Endothelial cell of umbilical vein (primary cell): ENCODE data around the gene SP140. TPM values are rescaled to one million over a fixed set of nuclear protein-coding genes. Genes with fewer than 3 reads are reported as not detected.

Source experiments
- BruUV-seq: library from RNA; stranded (reverse); fragments of 400-500 nt; replicated peaks from 2 replicates; lab custom pipeline; 2021; lab: Mats Ljungman, UMichigan
- CTCF ChIA-PET: fragments of 300-600, 350-600 bp; sonication (Branson Sonifier 250); formaldehyde crosslinking; loops from one replicate; lab custom pipeline; 2021; ENCODE audit warnings: antibody characterized with exemption, inconsistent platforms; lab: Charles Lee
- POLR2A ChIA-PET: fragments of 300-600, 350-600 bp; sonication (Branson Sonifier 250); formaldehyde crosslinking; loops from one replicate; lab custom pipeline; 2021; ENCODE audit warnings: antibody characterized with exemption, inconsistent platforms; lab: Charles Lee
- DNase-seq: peaks from one replicate; pipeline ENCODE4 v3.0.0-alpha.2; 2011; ENCODE audit warnings: low read depth, low spot score
- FAIRE-seq: peaks from 2 replicates; lab custom pipeline; 2011; peaks lifted over from hg19 to GRCh38; lab: Jason Lieb, UNC
- H2AFZ ChIP-seq: 2 replicates; pipeline ENCODE4 v1.6.0; 2012; ENCODE audit warnings: low read depth, low read length, control low read depth, inconsistent platforms
- H3K27ac ChIP-seq: 2 replicates; pipeline ENCODE4 v1.5.1; 2011; ENCODE audit warnings: low read depth, mild to moderate bottlenecking, control low read depth, low read length, moderate library complexity; ENCODE audit not compliant: insufficient read depth
- H3K27me3 ChIP-seq, 2 experiments: 2 replicates each; pipeline versions ENCODE4 v1.6.0 to v1.6.1; 2011; ENCODE audit warnings: low read length in 2 of 2, mixed read lengths in 1 of 2; ENCODE audit not compliant: control insufficient read depth in 2 of 2, insufficient read depth in 2 of 2
- H3K36me3 ChIP-seq, 2 experiments: 2 replicates in 1 of 2; 3 replicates in 1 of 2; pipeline ENCODE4 v1.5.1; 2011; ENCODE audit warnings: low read length in 2 of 2, mild to moderate bottlenecking in 1 of 2, moderate library complexity in 1 of 2; ENCODE audit not compliant: control insufficient read depth in 2 of 2, insufficient read depth in 2 of 2; ENCODE audit errors: extremely low read depth in 1 of 2
- H3K4me1 ChIP-seq: 3 replicates; pipeline ENCODE4 v1.5.1; 2011; ENCODE audit warnings: mild to moderate bottlenecking, low read length; ENCODE audit not compliant: control insufficient read depth, insufficient read depth; ENCODE audit errors: extremely low read depth
- H3K4me2 ChIP-seq: 2 replicates; pipeline ENCODE4 v1.6.1; 2011; ENCODE audit warnings: low read length, control low read depth, mixed read lengths; ENCODE audit not compliant: insufficient read depth
- H3K4me3 ChIP-seq, 3 experiments: fragments of 200-600 bp in 1 of 3; sonication (generic), shearing (Covaris generic) in 1 of 3; replicated peaks in 1 of 3; 2 replicates each; pipeline ENCODE4 v1.5.1; 2011 to 2016; ENCODE audit warnings: control low read depth in 3 of 3, low read length in 3 of 3, mild to moderate bottlenecking in 2 of 3, inconsistent platforms in 1 of 3, low read depth in 1 of 3, moderate library complexity in 1 of 3; ENCODE audit not compliant: insufficient read depth in 1 of 3
- H3K79me2 ChIP-seq: 2 replicates; pipeline ENCODE4 v1.6.0; 2012; ENCODE audit warnings: low read length, inconsistent platforms; ENCODE audit not compliant: control insufficient read depth, insufficient read depth
- H3K9ac ChIP-seq: replicated peaks from 2 replicates; pipeline ENCODE3; 2011; ENCODE audit warnings: low read length, control low read depth; ENCODE audit not compliant: insufficient read depth; ENCODE audit errors: extremely low read depth
- H3K9me1 ChIP-seq: replicated peaks from 3 replicates; pipeline ENCODE4 v1.6.0; 2011; ENCODE audit warnings: mild to moderate bottlenecking, low read length; ENCODE audit not compliant: control insufficient read depth, insufficient read depth; ENCODE audit errors: extremely low read depth
- H3K9me3 ChIP-seq: replicated peaks from 2 replicates; pipeline ENCODE4 v1.5.1; 2012; ENCODE audit warnings: low read length, inconsistent platforms; ENCODE audit not compliant: control insufficient read depth, insufficient read depth
- H4K20me1 ChIP-seq: replicated peaks from 2 replicates; pipeline ENCODE3; 2011; ENCODE audit warnings: mild to moderate bottlenecking, low read length; ENCODE audit not compliant: control insufficient read depth, insufficient read depth; ENCODE audit errors: extremely low read depth
- CTCF ChIP-seq, 2 donors: IDR thresholded peaks; 1 replicate in 1 of 2; 2 replicates in 1 of 2; pipeline ENCODE4 v1.5.1; 2011; ENCODE audit warnings: low read length in 2 of 2, mild to moderate bottlenecking in 2 of 2, moderate library complexity in 2 of 2, control low read depth in 1 of 2, inconsistent platforms in 1 of 2, low read depth in 1 of 2; ENCODE audit not compliant: insufficient read depth in 1 of 2; ENCODE audit errors: extremely low read depth in 1 of 2
- EZH2 ChIP-seq: IDR thresholded peaks from 2 replicates; pipeline ENCODE4 v1.6.1; 2012; ENCODE audit warnings: borderline replicate concordance, low read depth, mild to moderate bottlenecking, moderate library complexity, low read length, inconsistent platforms; ENCODE audit not compliant: severe bottlenecking
- FOS ChIP-seq: IDR thresholded peaks from 2 replicates; pipeline ENCODE4 v1.6.1; 2011; ENCODE audit warnings: mild to moderate bottlenecking, low read length, moderate library complexity, borderline replicate concordance; ENCODE audit not compliant: insufficient read depth
- GATA2 ChIP-seq: IDR thresholded peaks from 2 replicates; pipeline ENCODE4 v1.7.0; 2011; ENCODE audit warnings: low read depth, mild to moderate bottlenecking, moderate library complexity, mixed read lengths, low read length; ENCODE audit not compliant: insufficient read length, insufficient read depth
- JUN ChIP-seq: IDR thresholded peaks from 2 replicates; pipeline ENCODE4 v1.6.1; 2011; ENCODE audit warnings: borderline replicate concordance, low read depth; ENCODE audit not compliant: insufficient read length, insufficient read depth
- MAX ChIP-seq: IDR thresholded peaks from 2 replicates; pipeline ENCODE4 v1.6.1; 2011; ENCODE audit not compliant: insufficient read depth, insufficient read length
- MYC ChIP-seq: IDR thresholded peaks from one replicate; pipeline ENCODE4 v1.6.1; 2011; ENCODE audit warnings: mild to moderate bottlenecking, low read depth, low read length
- POLR2A ChIP-seq: IDR thresholded peaks from 2 replicates; pipeline ENCODE4 v1.6.1; 2012; ENCODE audit warnings: low read depth, mild to moderate bottlenecking, control low read depth, low read length
- POLR2AphosphoS5 ChIP-seq: IDR thresholded peaks from 2 replicates; pipeline ENCODE4 v1.6.1; 2012; ENCODE audit warnings: low read depth, mild to moderate bottlenecking, control low read depth, low read length, moderate library complexity; ENCODE audit not compliant: insufficient read depth
- dilution Hi-C: fragments of 300-500 bp; cut with MboI; formaldehyde crosslinking; loops from one replicate; pipeline ENCODE4 v1.15.0; 2019; ENCODE audit warnings: low sequenced_read_pairs; ENCODE audit not compliant: extremely low pct_ligation_motif_present
- intact Hi-C: fragments of 100-400 bp; cut with micrococcal nuclease; formaldehyde crosslinking; loops from one replicate; pipeline ENCODE4 v1.10.0; 2022
- polyA plus RNA-seq, 4 experiments: library from polyadenylated mRNA; depleted of rRNA in 3 of 4; stranded (reverse) in 3 of 4; unstranded in 1 of 4; fragments of >200 nt; gene quantifications; 2 replicates each; pipeline versions ENCODE4 v1.2.1 to v1.2.3, GENCODE V29; 2011 to 2012; ENCODE audit warnings: missing spikeins in 1 of 4
- total RNA-seq: library from RNA; stranded (reverse); gene quantifications from 2 replicates; pipeline ENCODE4 v1.2.3, GENCODE V29; 2021

SP140 gene
- total and polyA plus RNA-seq, 2 donors (not counting 3 experiments of a cell fraction or from before 2014, with no cell fraction given), result not detected

DNA sequence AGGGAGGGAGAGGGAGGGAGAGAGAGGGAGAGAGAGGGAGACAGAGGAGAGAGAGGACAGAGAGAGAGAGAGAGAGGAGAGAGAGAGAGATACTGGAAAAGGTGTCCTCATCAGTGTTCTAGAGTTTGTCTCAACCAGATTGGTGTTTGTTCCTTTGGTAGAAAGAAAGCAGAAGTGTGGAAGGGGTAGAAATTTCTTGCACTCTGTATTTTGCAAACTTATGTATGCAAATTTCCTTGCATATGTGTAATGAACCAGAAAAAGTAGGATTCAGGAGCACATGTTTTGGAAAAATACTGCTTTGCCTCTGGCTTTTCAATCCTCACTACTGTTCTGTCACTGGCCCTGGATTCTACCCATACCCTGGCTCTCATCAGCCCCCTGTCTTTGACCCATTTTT lies 1.1 kb upstream of the SP140 start:
- POLR2A ChIA-PET, result no interaction called here
- no peak for TF ChIP-seq POLR2AphosphoS5
- no peak for TF ChIP-seq GATA2
- TF ChIP-seq EZH2, result no peak
- no peak for TF ChIP-seq CTCF (IDR thresholded peaks at IDR 0.05; ENCODE audit: extremely low read depth in 1 of 2, insufficient read depth in 1 of 2, low read depth in 1 of 2, low read length in 2 of 2)
- no peak for TF ChIP-seq JUN
- TF ChIP-seq MAX, result no peak
- no peak for TF ChIP-seq FOS
- no peak for TF ChIP-seq POLR2A
- TF ChIP-seq MYC, result no peak
- H3K4me2 ChIP-seq, result no peak overlapping the region
- H3K9me3 ChIP-seq, result no peaks in the 10 kb centered on the region
- no peaks in the 10 kb centered on the region for H4K20me1 ChIP-seq
- H3K27ac ChIP-seq, result no peak overlapping the region
- H3K4me3 ChIP-seq, result no peak overlapping the region
- H3K79me2 ChIP-seq, result no peaks in the 10 kb centered on the region
- H3K4me1 ChIP-seq, result peaks cover 4% of the 10 kb centered on the region
- no peak overlapping the region for H3K9ac ChIP-seq
- FAIRE-seq, result no peak
- no peaks in the 10 kb centered on the region for H3K27me3 ChIP-seq
- no peaks in the 10 kb centered on the region for H3K36me3 ChIP-seq
- H2AFZ ChIP-seq, result no peak overlapping the region
- dilution Hi-C loops, result no loop called here
- DNase-seq, result no peak
- intact Hi-C loops, result loop anchor here (5.0 kb wide), 2 partner anchors 103 to 183 kb away; partner anchors contain the start of gene SP140L
- CTCF ChIA-PET, result no interaction called here
- no TSS peak for BruUV-seq
- no peaks in the 10 kb centered on the region for H3K9me1 ChIP-seq
